OCI-LY1 (cell line): ENCODE data around the gene PDLIM5.

Source experiments
- H2AFZ ChIP-seq: fragments of 200-600 bp; sonication (generic), shearing (Covaris generic); 2 replicates; pipeline ENCODE4 v1.6.0; 2014; ENCODE audit warnings: antibody characterized with exemption, mild to moderate bottlenecking, low read length
- H3F3A ChIP-seq: fragments of 200-600 bp; sonication (generic), shearing (Covaris generic); 2 replicates; pipeline ENCODE4 v1.6.0; 2014; ENCODE audit warnings: mild to moderate bottlenecking, antibody characterized with exemption, low read length, moderate library complexity; ENCODE audit not compliant: insufficient read depth
- H3K27ac ChIP-seq: fragments of 200-600 bp; sonication (generic); 2 replicates; pipeline ENCODE4 v1.5.1; 2014; ENCODE audit warnings: low read length, mixed run types, mild to moderate bottlenecking, low read depth; ENCODE audit not compliant: poor library complexity, severe bottlenecking
- H3K27me3 ChIP-seq: fragments of 200-600 bp; sonication (generic); 2 replicates; pipeline ENCODE4 v1.6.0; 2014; ENCODE audit warnings: antibody characterized with exemption, mild to moderate bottlenecking, low read length, moderate library complexity; ENCODE audit not compliant: insufficient read depth
- H3K36me3 ChIP-seq: fragments of 200-600 bp; sonication (generic); 2 replicates; pipeline ENCODE4 v1.6.1; 2014; ENCODE audit warnings: mild to moderate bottlenecking, antibody characterized with exemption, low read length, moderate library complexity, mixed read lengths; ENCODE audit not compliant: insufficient read depth
- H3K4me1 ChIP-seq: fragments of 200-600 bp; sonication (generic); 2 replicates; pipeline ENCODE4 v1.5.1; 2014; ENCODE audit warnings: mild to moderate bottlenecking, low read length, moderate library complexity; ENCODE audit not compliant: insufficient read depth, severe bottlenecking
- H3K4me2 ChIP-seq: fragments of 200-600 bp; sonication (generic), shearing (Covaris generic); 2 replicates; pipeline ENCODE4 v1.6.1; 2014; ENCODE audit warnings: low read length
- H3K4me3 ChIP-seq: fragments of 200-600 bp; sonication (generic); 2 replicates; pipeline ENCODE4 v1.5.1; 2014; ENCODE audit warnings: low read length, low read depth, mild to moderate bottlenecking, mixed read lengths; ENCODE audit not compliant: poor library complexity, severe bottlenecking
- H3K79me2 ChIP-seq: fragments of 200-600 bp; shearing (Covaris generic); 2 replicates; pipeline ENCODE4 v1.6.1; 2016; ENCODE audit warnings: mixed run types, low read length, mixed read lengths; ENCODE audit not compliant: insufficient read depth
- H3K9ac ChIP-seq: fragments of 200-600 bp; sonication (generic), shearing (Covaris generic); 2 replicates; pipeline ENCODE4 v1.6.1; 2014; ENCODE audit warnings: mild to moderate bottlenecking, low read length, mixed read lengths
- H3K9me2 ChIP-seq: fragments of 200-600 bp; sonication (generic), shearing (Covaris generic); 2 replicates; pipeline ENCODE4 v1.6.1; 2014; ENCODE audit warnings: low read depth, mild to moderate bottlenecking, low read length, mixed read lengths
- H3K9me3 ChIP-seq: fragments of 200-600 bp; shearing (Covaris generic); 2 replicates; pipeline ENCODE4 v1.6.1; 2014; ENCODE audit warnings: low read length, mixed read lengths
- H4K20me1 ChIP-seq: fragments of 200-600 bp; sonication (generic), shearing (Covaris generic); 2 replicates; pipeline ENCODE4 v1.6.0; 2016; ENCODE audit warnings: mild to moderate bottlenecking, low read length; ENCODE audit not compliant: insufficient read depth
- EZH2 ChIP-seq: fragments of 200-600 bp; sonication (generic), shearing (Covaris generic); IDR thresholded peaks from 2 replicates; pipeline ENCODE4 v1.8.0; 2017; ENCODE audit warnings: borderline replicate concordance, mixed run types, mild to moderate bottlenecking, antibody characterized with exemption, low read length, moderate library complexity, mixed read lengths
- TF ChIP-seq, protein P1 (sequence below): fragments of 200-600 bp; sonication (generic), shearing (Covaris generic); IDR thresholded peaks from 2 replicates; pipeline ENCODE4 v1.5.1; 2017; ENCODE audit warnings: mild to moderate bottlenecking, antibody characterized with exemption, low read length, moderate library complexity, mixed read lengths

Gene PDLIM5

DNA sequence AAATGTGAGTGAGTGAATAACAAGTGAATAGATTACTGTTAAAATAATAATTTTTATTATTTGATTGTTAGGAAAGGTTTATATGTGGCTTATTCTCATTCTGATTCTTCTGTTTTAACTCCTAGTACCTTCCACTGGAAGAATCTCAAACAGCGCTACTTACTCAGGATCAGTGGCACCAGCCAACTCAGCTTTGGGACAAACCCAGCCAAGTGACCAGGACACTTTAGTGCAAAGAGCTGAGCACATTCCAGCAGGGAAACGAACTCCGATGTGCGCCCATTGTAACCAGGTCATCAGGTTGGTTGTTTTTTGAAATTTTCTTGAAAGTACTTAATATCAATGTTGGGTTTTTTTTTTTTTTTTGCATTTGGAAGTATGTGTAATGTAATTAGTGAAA is 188.4 kb downstream of the PDLIM5 start:
- Histone ChIP-seq H2AFZ (no peak overlapping the region), H3K27ac (no peak overlapping the region), H3K4me3 (no peak overlapping the region), H4K20me1 (no peaks in the 10 kb centered on the region), H3K4me2 (no peak overlapping the region), H3K9ac (no peak overlapping the region), H3K9me3 (no peaks in the 10 kb centered on the region), H3K27me3 (no peaks in the 10 kb centered on the region), H3F3A (no peaks in the 10 kb centered on the region), H3K36me3 (no peaks in the 10 kb centered on the region), H3K79me2 (no peaks in the 10 kb centered on the region), H3K9me2 (no peaks in the 10 kb centered on the region), H3K4me1 (no peaks in the 10 kb centered on the region)
- TF ChIP-seq, protein P1, sequence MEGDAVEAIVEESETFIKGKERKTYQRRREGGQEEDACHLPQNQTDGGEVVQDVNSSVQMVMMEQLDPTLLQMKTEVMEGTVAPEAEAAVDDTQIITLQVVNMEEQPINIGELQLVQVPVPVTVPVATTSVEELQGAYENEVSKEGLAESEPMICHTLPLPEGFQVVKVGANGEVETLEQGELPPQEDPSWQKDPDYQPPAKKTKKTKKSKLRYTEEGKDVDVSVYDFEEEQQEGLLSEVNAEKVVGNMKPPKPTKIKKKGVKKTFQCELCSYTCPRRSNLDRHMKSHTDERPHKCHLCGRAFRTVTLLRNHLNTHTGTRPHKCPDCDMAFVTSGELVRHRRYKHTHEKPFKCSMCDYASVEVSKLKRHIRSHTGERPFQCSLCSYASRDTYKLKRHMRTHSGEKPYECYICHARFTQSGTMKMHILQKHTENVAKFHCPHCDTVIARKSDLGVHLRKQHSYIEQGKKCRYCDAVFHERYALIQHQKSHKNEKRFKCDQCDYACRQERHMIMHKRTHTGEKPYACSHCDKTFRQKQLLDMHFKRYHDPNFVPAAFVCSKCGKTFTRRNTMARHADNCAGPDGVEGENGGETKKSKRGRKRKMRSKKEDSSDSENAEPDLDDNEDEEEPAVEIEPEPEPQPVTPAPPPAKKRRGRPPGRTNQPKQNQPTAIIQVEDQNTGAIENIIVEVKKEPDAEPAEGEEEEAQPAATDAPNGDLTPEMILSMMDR = no peak
- TF ChIP-seq EZH2 = no peak

DNA sequence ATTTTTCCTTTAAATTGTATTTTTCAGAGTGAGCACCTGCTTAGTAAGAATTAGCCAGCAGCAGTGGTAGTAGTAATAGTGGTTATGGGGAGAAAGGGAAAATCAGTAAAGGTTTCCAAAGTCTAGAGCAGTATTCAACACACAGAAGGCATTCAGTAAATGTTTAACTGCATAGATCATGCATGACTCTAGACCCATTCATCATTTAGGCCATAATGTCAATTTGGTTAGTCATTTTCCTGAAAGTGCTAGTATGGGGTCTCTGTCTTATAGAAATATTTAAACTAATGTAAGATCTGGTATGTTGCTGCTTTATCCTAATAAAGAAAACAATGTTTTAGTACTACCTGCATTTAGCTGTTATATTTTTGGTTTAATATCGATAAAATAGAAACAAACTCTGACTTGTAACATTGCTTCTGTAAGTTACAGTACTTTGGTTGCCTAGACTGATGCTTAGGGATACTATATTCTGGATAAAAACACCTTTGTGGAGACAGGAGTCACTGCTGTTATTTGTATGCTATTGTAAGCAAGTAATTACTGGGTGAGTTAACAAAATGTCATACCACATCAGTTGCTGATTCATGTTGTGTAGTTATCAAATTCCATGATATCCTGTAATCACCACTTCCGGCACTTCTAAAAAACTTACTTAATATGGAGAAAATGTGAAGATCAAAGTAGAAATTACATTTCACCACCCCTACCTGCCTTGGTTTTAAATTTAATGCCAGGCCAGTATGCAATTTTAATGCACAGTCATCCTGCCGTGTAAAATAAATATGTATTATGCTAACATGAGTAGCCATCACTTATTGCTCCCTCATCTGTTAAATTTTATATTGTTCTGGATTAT is 190.2 kb downstream of the PDLIM5 start:
- no peak overlapping the region for H3K9ac ChIP-seq
- no peaks in the 10 kb centered on the region for H3K27me3 ChIP-seq
- H3K79me2 ChIP-seq = no peaks in the 10 kb centered on the region
- H3K4me3 ChIP-seq = no peak overlapping the region
- H3K4me2 ChIP-seq = no peak overlapping the region
- H3K9me3 ChIP-seq = no peaks in the 10 kb centered on the region
- H3K27ac ChIP-seq = no peak overlapping the region
- H2AFZ ChIP-seq = no peak overlapping the region
- H3K36me3 ChIP-seq = no peaks in the 10 kb centered on the region
- H3K4me1 ChIP-seq = no peaks in the 10 kb centered on the region
- H4K20me1 ChIP-seq = no peaks in the 10 kb centered on the region
- H3K9me2 ChIP-seq = no peaks in the 10 kb centered on the region
- no peak for TF ChIP-seq EZH2
- TF ChIP-seq, protein P1 = no peak
- H3F3A ChIP-seq = no peaks in the 10 kb centered on the region

DNA sequence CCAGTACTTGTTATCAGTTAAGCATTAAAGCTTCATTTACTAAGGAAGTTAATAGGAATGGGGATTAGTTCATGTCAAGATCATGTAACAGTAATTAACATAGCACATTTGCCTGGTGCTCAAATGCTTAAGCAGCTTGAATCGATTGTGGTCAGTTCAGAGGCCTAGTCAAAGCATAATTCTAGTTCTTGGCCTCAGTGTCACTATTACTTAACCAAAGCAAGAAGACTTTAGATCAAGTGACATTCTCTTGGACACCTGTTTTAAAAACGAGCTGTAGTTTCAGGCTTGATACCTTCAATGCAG is 190.8 kb downstream of the PDLIM5 start:
- no peaks in the 10 kb centered on the region for H3F3A ChIP-seq
- no peak overlapping the region for H2AFZ ChIP-seq
- H3K9me2 ChIP-seq = no peaks in the 10 kb centered on the region
- H3K9ac ChIP-seq = no peak overlapping the region
- no peaks in the 10 kb centered on the region for H3K9me3 ChIP-seq
- TF ChIP-seq EZH2 = no peak
- TF ChIP-seq, protein P1 = no peak
- no peak overlapping the region for H3K4me2 ChIP-seq
- no peak overlapping the region for H3K27ac ChIP-seq
- no peaks in the 10 kb centered on the region for H3K4me1 ChIP-seq
- no peaks in the 10 kb centered on the region for H3K79me2 ChIP-seq
- no peak overlapping the region for H3K4me3 ChIP-seq
- H3K27me3 ChIP-seq = no peaks in the 10 kb centered on the region
- no peaks in the 10 kb centered on the region for H4K20me1 ChIP-seq
- H3K36me3 ChIP-seq = no peaks in the 10 kb centered on the region
